Fibroblast of mammary gland (primary cell): ENCODE data around the gene PTGDS.

Experiments
- DNase-seq: peaks from one replicate; pipeline ENCODE4 v3.0.0-alpha.2; 2010; ENCODE audit warnings: low read depth
- H3K4me3 ChIP-seq: 2 replicates; pipeline ENCODE4 v1.5.1; 2011; ENCODE audit warnings: low read depth, mild to moderate bottlenecking, low read length, moderate library complexity; ENCODE audit not compliant: control insufficient read depth
- CTCF ChIP-seq: conservative IDR thresholded peaks from 2 replicates; pipeline ENCODE4 v1.5.1; 2011; ENCODE audit warnings: low read depth, low read length, inconsistent platforms; ENCODE audit not compliant: control insufficient read depth, insufficient read depth

The PTGDS gene

GRCh38 chr9:137014166-137014565 is 36.9 kb downstream of the PTGDS start:
- no peak for DNase-seq
- no peak for TF ChIP-seq CTCF
- H3K4me3 ChIP-seq: no peak overlapping the region

- no peak overlapping the region for H3K4me3 ChIP-seq
- no peak for DNase-seq
- no peak for TF ChIP-seq CTCF
Observed at GRCh38 chr9:137014776-137015539, 37.7 kb downstream of the PTGDS start.

DNA sequence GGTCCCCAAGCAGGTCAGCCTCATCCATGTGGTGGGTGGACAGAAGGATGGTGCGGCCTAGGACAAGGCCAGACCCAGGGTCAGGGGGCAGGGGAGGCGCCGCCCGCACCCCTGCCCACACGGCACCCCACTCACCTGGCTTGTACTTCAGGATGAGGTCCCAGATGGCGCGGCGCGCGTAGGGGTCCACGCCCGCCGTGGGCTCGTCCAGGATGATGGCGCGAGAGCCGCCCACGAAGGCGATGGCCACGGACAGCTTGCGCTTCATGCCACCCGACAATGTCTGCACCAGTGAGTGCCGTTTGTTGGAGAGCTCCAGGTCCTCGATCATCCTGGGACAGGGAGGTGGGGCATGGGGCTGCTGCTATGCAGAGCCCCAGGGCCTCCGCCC is 38.2 kb downstream of the PTGDS start:
- H3K4me3 ChIP-seq: no peak overlapping the region
- TF ChIP-seq CTCF: no peak
- no peak for DNase-seq

GRCh38 chr9:137015976-137016375 is 38.7 kb downstream of the PTGDS start:
- no peak for TF ChIP-seq CTCF
- DNase-seq: no peak
- H3K4me3 ChIP-seq: no peak overlapping the region

GRCh38 chr9:137016436-137016835 is 39.1 kb downstream of the PTGDS start:
- DNase-seq: no peak
- H3K4me3 ChIP-seq: no peak overlapping the region

GRCh38 chr9:137017071-137017470 is 39.8 kb downstream of the PTGDS start:
- no peak overlapping the region for H3K4me3 ChIP-seq
- no peak for TF ChIP-seq CTCF
- no peak for DNase-seq

More at GRCh38 chr9:137016436-137016835, 39.1 kb downstream of the PTGDS start:
- no peak for TF ChIP-seq CTCF

- no peak for TF ChIP-seq CTCF
- H3K4me3 ChIP-seq: no peak overlapping the region
Observed at GRCh38 chr9:137017791-137018497, 40.6 kb downstream of the PTGDS start.

More at GRCh38 chr9:137017791-137018497, 40.6 kb downstream of the PTGDS start:
- no peak for DNase-seq
